ENCODE measurements around the gene TOGARAM1. TPM values are rescaled to one million over a fixed set of nuclear protein-coding genes. Genes with fewer than 3 reads are reported as not detected.

TOGARAM1 gene
- total and polyA plus RNA-seq, 2 experiments from 2014 or later: 10.5 to 12.2 TPM

GRCh38 chr14:45057349-45057748 lies 95.4 kb downstream of the TOGARAM1 start:
- WGBS, 2 experiments (ENCODE audit: low coverage in 1 of 2, low lambda C conversion rate in 2 of 2, missing lambda C conversion rate in 2 of 2): 87 to 93% methylated on average over 2 of the region's 2 CpGs
- in situ Hi-C loops (cut with MboI): no loop called here
- H3K4me2 ChIP-seq (ENCODE audit: unreplicated experiment): no peak overlapping the region
- DNase-seq: no peak
- no peaks in the 10 kb centered on the region for H3K4me1 ChIP-seq (ENCODE audit: insufficient read depth)
- no peaks in the 10 kb centered on the region for H4K20me1 ChIP-seq (ENCODE audit: insufficient read depth)
- no peak overlapping the region for H2AFZ ChIP-seq
- no peak overlapping the region for H3K9ac ChIP-seq
- no peaks in the 10 kb centered on the region for H3K27me3 ChIP-seq (replicated peaks; ENCODE audit: insufficient read depth)
- no peak overlapping the region for H3K27ac ChIP-seq
- H3K4me3 ChIP-seq: no peak overlapping the region
- H3K36me3 ChIP-seq (ENCODE audit: low read depth): peaks cover 15% of the 10 kb centered on the region
- H3K9me3 ChIP-seq (ENCODE audit: low read depth): peaks cover 10% of the 10 kb centered on the region
- peaks cover 24% of the 10 kb centered on the region for H3K79me2 ChIP-seq (ENCODE audit: insufficient read depth)
- TF ChIP-seq EZH2 (IDR thresholded peaks at IDR 0.05; ENCODE audit: insufficient read depth, poor library complexity, severe bottlenecking) (no peak), EZH2phosphoT487 (IDR thresholded peaks at IDR 0.05; ENCODE audit: insufficient read depth, low read depth) (no peak)
- H3K9me2 ChIP-seq (ENCODE audit: insufficient read depth): no peaks in the 10 kb centered on the region
- no peaks in the 10 kb centered on the region for H3F3A ChIP-seq (ENCODE audit: insufficient read depth)

DNA sequence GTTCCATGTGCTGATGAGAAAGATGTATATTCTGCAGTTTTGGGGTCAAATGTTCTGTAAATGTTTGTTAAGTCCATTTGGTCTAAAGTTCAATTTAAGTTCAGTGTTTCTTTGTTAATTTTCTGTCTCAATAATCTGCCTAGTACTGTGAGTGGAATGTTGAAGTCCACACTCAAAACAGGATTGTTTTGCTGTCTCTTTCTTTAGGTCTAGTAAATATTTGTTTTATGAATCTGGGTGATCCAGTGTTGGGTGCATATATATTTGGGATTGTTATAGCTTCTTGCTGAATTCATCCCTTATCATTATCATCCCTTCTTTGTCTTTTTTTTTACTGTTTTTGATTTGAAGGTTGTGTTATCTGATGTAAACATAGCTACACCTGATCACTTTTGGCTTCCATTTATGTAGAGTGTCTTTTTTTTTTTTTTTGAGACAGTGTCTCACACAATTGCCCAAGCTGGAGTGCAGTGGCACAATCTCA lies 95.9 kb downstream of the TOGARAM1 start:
- Histone ChIP-seq H3K4me2 (ENCODE audit: unreplicated experiment) (no peak overlapping the region), H3K27ac (no peak overlapping the region), H2AFZ (no peak overlapping the region), H3K79me2 (ENCODE audit: insufficient read depth) (peaks cover 27% of the 10 kb centered on the region), H3K27me3 (replicated peaks; ENCODE audit: insufficient read depth) (no peaks in the 10 kb centered on the region), H3K4me1 (ENCODE audit: insufficient read depth) (no peaks in the 10 kb centered on the region), H4K20me1 (ENCODE audit: insufficient read depth) (no peaks in the 10 kb centered on the region), H3K4me3 (no peak overlapping the region), H3K9me3 (ENCODE audit: low read depth) (peaks cover 10% of the 10 kb centered on the region), H3K9ac (no peak overlapping the region), H3K36me3 (ENCODE audit: low read depth) (peaks cover 15% of the 10 kb centered on the region), H3F3A (ENCODE audit: insufficient read depth) (no peaks in the 10 kb centered on the region), H3K9me2 (ENCODE audit: insufficient read depth) (no peaks in the 10 kb centered on the region)
- no peak for TF ChIP-seq EZH2phosphoT487 (IDR thresholded peaks at IDR 0.05; ENCODE audit: insufficient read depth, low read depth)
- no peak for TF ChIP-seq EZH2 (IDR thresholded peaks at IDR 0.05; ENCODE audit: insufficient read depth, poor library complexity, severe bottlenecking)
- no peak for DNase-seq
- in situ Hi-C loops (cut with MboI): no loop called here

DNA sequence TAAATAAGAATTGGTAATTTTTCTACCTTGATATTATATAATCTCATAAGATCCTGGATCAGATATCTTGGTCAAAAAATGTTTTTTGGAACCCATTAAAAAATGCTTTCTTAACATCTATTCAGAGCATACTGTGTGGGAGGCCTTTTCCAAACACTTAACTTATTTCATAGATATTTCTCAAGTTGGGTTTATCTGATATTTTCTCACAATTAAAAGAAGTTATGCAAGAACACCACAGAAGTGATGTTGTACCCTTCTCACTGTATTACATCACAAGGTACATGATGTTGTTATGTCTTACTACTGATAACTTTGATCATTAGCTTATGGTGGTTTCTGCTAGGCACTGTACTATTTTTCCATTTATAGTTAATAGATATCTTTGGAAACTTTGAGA lies 98.6 kb downstream of the TOGARAM1 start:
- H3K27me3 ChIP-seq (replicated peaks; ENCODE audit: insufficient read depth): no peaks in the 10 kb centered on the region
- no peak overlapping the region for H3K4me3 ChIP-seq
- H3K79me2 ChIP-seq (ENCODE audit: insufficient read depth): peaks cover 39% of the 10 kb centered on the region
- TF ChIP-seq EZH2phosphoT487 (IDR thresholded peaks at IDR 0.05; ENCODE audit: insufficient read depth, low read depth) (no peak), EZH2 (IDR thresholded peaks at IDR 0.05; ENCODE audit: insufficient read depth, poor library complexity, severe bottlenecking) (no peak)
- no peak overlapping the region for H3K4me2 ChIP-seq (ENCODE audit: unreplicated experiment)
- no peaks in the 10 kb centered on the region for H3K9me2 ChIP-seq (ENCODE audit: insufficient read depth)
- H3K4me1 ChIP-seq (ENCODE audit: insufficient read depth): no peaks in the 10 kb centered on the region
- no peaks in the 10 kb centered on the region for H3F3A ChIP-seq (ENCODE audit: insufficient read depth)
- no peak for DNase-seq
- H3K9ac ChIP-seq: no peak overlapping the region
- peaks cover 10% of the 10 kb centered on the region for H3K9me3 ChIP-seq (ENCODE audit: low read depth)
- H4K20me1 ChIP-seq (ENCODE audit: insufficient read depth): no peaks in the 10 kb centered on the region
- H2AFZ ChIP-seq: no peak overlapping the region
- no peak overlapping the region for H3K27ac ChIP-seq
- in situ Hi-C loops (cut with MboI): no loop called here
- peaks cover 15% of the 10 kb centered on the region for H3K36me3 ChIP-seq (ENCODE audit: low read depth)

- Histone ChIP-seq H3K9ac (no peak overlapping the region), H3K4me2 (ENCODE audit: unreplicated experiment) (no peak overlapping the region), H3K9me3 (ENCODE audit: low read depth) (no peaks in the 10 kb centered on the region), H3K9me2 (ENCODE audit: insufficient read depth) (no peaks in the 10 kb centered on the region), H3K4me1 (ENCODE audit: insufficient read depth) (no peaks in the 10 kb centered on the region), H3K79me2 (ENCODE audit: insufficient read depth) (peaks cover 20% of the 10 kb centered on the region; the same call in 1 of the 2 replicates), H3K36me3 (ENCODE audit: low read depth) (peaks cover 4% of the 10 kb centered on the region; the same call in 1 of the 2 replicates), H3F3A (ENCODE audit: insufficient read depth) (no peaks in the 10 kb centered on the region), H3K27me3 (replicated peaks; ENCODE audit: insufficient read depth) (no peaks in the 10 kb centered on the region), H3K4me3 (no peak overlapping the region), H3K27ac (no peak overlapping the region), H2AFZ (no peak overlapping the region), H4K20me1 (ENCODE audit: insufficient read depth) (no peaks in the 10 kb centered on the region)
- WGBS, 2 experiments (ENCODE audit: low coverage in 1 of 2, low lambda C conversion rate in 2 of 2, missing lambda C conversion rate in 2 of 2): 66 to 67% methylated on average over 3 of the region's 3 CpGs
- DNase-seq: no peak
- in situ Hi-C loops (cut with MboI): no loop called here
- TF ChIP-seq EZH2phosphoT487 (IDR thresholded peaks at IDR 0.05; ENCODE audit: insufficient read depth, low read depth): no peak
- no peak for TF ChIP-seq EZH2 (IDR thresholded peaks at IDR 0.05; ENCODE audit: insufficient read depth, poor library complexity, severe bottlenecking)
Measured at GRCh38 chr14:45065540-45065939, 103.5 kb downstream of the TOGARAM1 start.

- Histone ChIP-seq H3K27ac (no peak overlapping the region), H3K9me2 (ENCODE audit: insufficient read depth) (no peaks in the 10 kb centered on the region), H2AFZ (no peak overlapping the region), H3K4me2 (ENCODE audit: unreplicated experiment) (no peak overlapping the region), H3K4me3 (no peak overlapping the region), H3K27me3 (replicated peaks; ENCODE audit: insufficient read depth) (no peaks in the 10 kb centered on the region), H3K9me3 (ENCODE audit: low read depth) (no peaks in the 10 kb centered on the region), H3F3A (ENCODE audit: insufficient read depth) (no peaks in the 10 kb centered on the region), H3K4me1 (ENCODE audit: insufficient read depth) (no peaks in the 10 kb centered on the region), H3K9ac (no peak overlapping the region), H4K20me1 (ENCODE audit: insufficient read depth) (no peaks in the 10 kb centered on the region), H3K36me3 (ENCODE audit: low read depth) (peaks cover 4% of the 10 kb centered on the region; the same call in 1 of the 2 replicates), H3K79me2 (ENCODE audit: insufficient read depth) (peaks cover 18% of the 10 kb centered on the region; the same call in 1 of the 2 replicates)
- in situ Hi-C loops (cut with MboI): no loop called here
- no peak for DNase-seq
- TF ChIP-seq EZH2 (IDR thresholded peaks at IDR 0.05; ENCODE audit: insufficient read depth, poor library complexity, severe bottlenecking): no peak
- no peak for TF ChIP-seq EZH2phosphoT487 (IDR thresholded peaks at IDR 0.05; ENCODE audit: insufficient read depth, low read depth)
- 100% methylated on average over 2 of the region's 2 CpGs for WGBS, 2 experiments (ENCODE audit: low coverage in 1 of 2, low lambda C conversion rate in 2 of 2, missing lambda C conversion rate in 2 of 2)
Measured at GRCh38 chr14:45065956-45066355, 104.0 kb downstream of the TOGARAM1 start.

Measured in GM23248 (cell line).